CD4-positive, alpha-beta T cell (primary cell): Measurements from ENCODE around the gene ANKS3. TPM values are rescaled to one million over a fixed set of nuclear protein-coding genes. Genes with fewer than 3 reads are reported as not detected.

Experiments
- ATAC-seq: fragments of 200-7000 bp; cut with Tn5 transposase; one replicate; pipeline ENCODE4 v1.10.0; 2022; ENCODE audit warnings: mild to moderate bottlenecking; ENCODE audit not compliant: poor library complexity
- CTCF ChIA-PET: fragments of 350-600 bp; sonication (Branson Sonifier 250); formaldehyde crosslinking; loops from one replicate; lab custom pipeline; 2021; ENCODE audit warnings: antibody characterized with exemption, inconsistent platforms; lab: Charles Lee
- POLR2A ChIA-PET: fragments of 350-600 bp; sonication (Branson Sonifier 250); formaldehyde crosslinking; loops from one replicate; lab custom pipeline; 2021; ENCODE audit warnings: antibody characterized with exemption, inconsistent platforms; lab: Charles Lee
- DNase-seq, 14 experiments: peaks; one replicate each; pipeline ENCODE4 v3.0.0-alpha.2; 2013 to 2020; ENCODE audit warnings: mixed read lengths in 2 of 14
- H3K27ac ChIP-seq, 2 donors: one replicate each; pipeline versions ENCODE4 v1.5.1 to v1.7.0; 2013; ENCODE audit warnings: low read length in 2 of 2, low read depth in 1 of 2, mild to moderate bottlenecking in 1 of 2
- H3K27me3 ChIP-seq, 2 experiments: 1 replicate in 1 of 2; 2 replicates in 1 of 2; pipeline versions ENCODE4 v1.6.1 to v1.7.0; 2013; ENCODE audit warnings: low read length in 2 of 2, control low read depth in 1 of 2, mild to moderate bottlenecking in 1 of 2, moderate library complexity in 1 of 2; ENCODE audit not compliant: insufficient read depth in 2 of 2, control insufficient read depth in 1 of 2
- H3K36me3 ChIP-seq: one replicate; pipeline ENCODE4 v1.6.1; 2013; ENCODE audit warnings: low read length, control low read depth; ENCODE audit not compliant: insufficient read depth
- H3K4me1 ChIP-seq: one replicate; pipeline ENCODE4 v1.6.1; 2013; ENCODE audit warnings: low read length, control low read depth; ENCODE audit not compliant: insufficient read depth
- H3K4me3 ChIP-seq: one replicate; pipeline ENCODE4 v1.5.1; 2013; ENCODE audit warnings: mild to moderate bottlenecking, low read length, moderate library complexity
- H3K9me3 ChIP-seq, 2 experiments: 1 replicate in 1 of 2; 2 replicates in 1 of 2; pipeline versions ENCODE4 v1.6.1 to v1.7.0; 2013; ENCODE audit warnings: low read length in 2 of 2, mild to moderate bottlenecking in 2 of 2, control low read depth in 1 of 2, moderate library complexity in 1 of 2; ENCODE audit not compliant: control insufficient read depth in 1 of 2, insufficient read depth in 1 of 2
- H3K27ac Mint-ChIP-seq: one replicate; pipeline ENCODE4 v1.8.0; 2020; ENCODE audit warnings: mixed read lengths
- H3K27me3 Mint-ChIP-seq: one replicate; pipeline ENCODE4 v1.8.0; 2021; ENCODE audit warnings: mixed read lengths
- H3K36me3 Mint-ChIP-seq: one replicate; pipeline ENCODE4 v1.8.0; 2021; ENCODE audit warnings: low read depth, mixed read lengths
- H3K4me1 Mint-ChIP-seq: one replicate; pipeline ENCODE4 v1.8.0; 2021; ENCODE audit warnings: low read depth, mixed read lengths
- H3K4me3 Mint-ChIP-seq: one replicate; pipeline ENCODE4 v1.8.0; 2020; ENCODE audit warnings: mild to moderate bottlenecking, mixed read lengths
- H3K9me3 Mint-ChIP-seq: one replicate; pipeline ENCODE4 v1.8.0; 2020; ENCODE audit warnings: mixed read lengths
- intact Hi-C, 2 experiments: fragments of 100-400 bp; cut with DNase I in 1 of 2; cut with micrococcal nuclease in 1 of 2; formaldehyde crosslinking; loops; one replicate each; pipeline versions ENCODE4 v1.15.1 to v1.9.0; 2023 to 2025; cut with DNase I, micrococcal nuclease
- total RNA-seq, 174 experiments: library from RNA in 2 of 174; stranded (reverse) in 2 of 174; gene quantifications; one replicate each; pipeline ENCODE4 v1.2.3 and lab custom pipeline; 2021 to 2026
- TF ChIP-seq, protein P1 (sequence below): fragments of 200-600 bp; IDR thresholded peaks from one replicate; pipeline ENCODE4 v1.8.0; 2022; ENCODE audit warnings: antibody characterized with exemption, mild to moderate bottlenecking

The ANKS3 gene
- total RNA-seq, 2 experiments from 2014 or later: 13.5 TPM

DNA sequence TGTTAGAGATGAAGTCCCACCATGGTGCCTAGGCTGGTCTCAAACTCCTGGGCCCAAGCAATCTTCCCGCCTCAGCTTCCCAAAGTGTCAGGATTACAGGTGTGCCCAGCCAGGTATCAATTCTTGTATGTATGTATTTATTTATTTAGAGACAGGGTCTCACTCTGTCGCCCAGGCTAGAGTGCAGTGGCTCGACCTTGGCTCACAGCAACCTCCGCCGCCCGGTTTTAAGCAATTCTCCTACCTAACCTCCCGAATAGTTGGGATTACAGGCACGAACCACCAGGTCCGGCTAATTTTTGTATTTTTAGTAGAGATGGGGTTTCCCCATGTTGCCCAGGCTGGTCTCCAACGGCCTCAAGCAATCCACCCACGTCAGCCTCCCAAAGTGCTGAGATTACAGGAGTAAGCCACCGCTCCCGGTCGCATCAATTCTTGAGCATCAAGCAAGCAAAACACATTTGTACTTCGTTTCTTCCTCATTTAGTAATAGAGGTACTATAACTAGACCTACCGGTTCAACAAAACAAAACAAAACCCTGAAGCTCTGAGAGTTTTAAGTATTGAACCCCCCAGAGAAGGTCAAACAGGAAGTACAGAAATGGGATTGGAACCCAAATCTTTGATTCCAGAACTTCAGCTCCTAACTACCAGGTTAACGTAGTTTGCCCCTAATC, 33.9 kb upstream of the ANKS3 start:
- ChIA-PET POLR2A (interaction anchor here (0.8 to 3.5 kb wide), 13 partner anchors 9 to 514 kb away, joined by 3 to 61 read pairs (median 4); partner anchors contain the start of genes ANKS3, CDIP1, DNAAF8 and NUDT16L1), CTCF (interaction anchor here (1.9 kb wide), 1 partner anchor 35 kb away, joined by 5 read pairs; the partner anchor contains the start of gene ROGDI)
- H3K4me1 ChIP-seq: peaks cover 41% of the 10 kb centered on the region
- H3K4me3 ChIP-seq: peak overlapping the region; percentile 80
- ATAC-seq (no peak), DNase-seq (peak in 2 of 14 experiments; percentile 51 to 54)
- H3K9me3 Mint-ChIP-seq: no peaks in the 10 kb centered on the region
- H3K36me3 Mint-ChIP-seq: peaks cover 33% of the 10 kb centered on the region
- peak overlapping the region; percentile 96 for H3K4me3 Mint-ChIP-seq
- H3K9me3 ChIP-seq: no peaks in the 10 kb centered on the region
- peak overlapping the region; percentile 90 for H3K27ac Mint-ChIP-seq
- H3K27me3 ChIP-seq: no peaks in the 10 kb centered on the region
- TF ChIP-seq, protein P1, sequence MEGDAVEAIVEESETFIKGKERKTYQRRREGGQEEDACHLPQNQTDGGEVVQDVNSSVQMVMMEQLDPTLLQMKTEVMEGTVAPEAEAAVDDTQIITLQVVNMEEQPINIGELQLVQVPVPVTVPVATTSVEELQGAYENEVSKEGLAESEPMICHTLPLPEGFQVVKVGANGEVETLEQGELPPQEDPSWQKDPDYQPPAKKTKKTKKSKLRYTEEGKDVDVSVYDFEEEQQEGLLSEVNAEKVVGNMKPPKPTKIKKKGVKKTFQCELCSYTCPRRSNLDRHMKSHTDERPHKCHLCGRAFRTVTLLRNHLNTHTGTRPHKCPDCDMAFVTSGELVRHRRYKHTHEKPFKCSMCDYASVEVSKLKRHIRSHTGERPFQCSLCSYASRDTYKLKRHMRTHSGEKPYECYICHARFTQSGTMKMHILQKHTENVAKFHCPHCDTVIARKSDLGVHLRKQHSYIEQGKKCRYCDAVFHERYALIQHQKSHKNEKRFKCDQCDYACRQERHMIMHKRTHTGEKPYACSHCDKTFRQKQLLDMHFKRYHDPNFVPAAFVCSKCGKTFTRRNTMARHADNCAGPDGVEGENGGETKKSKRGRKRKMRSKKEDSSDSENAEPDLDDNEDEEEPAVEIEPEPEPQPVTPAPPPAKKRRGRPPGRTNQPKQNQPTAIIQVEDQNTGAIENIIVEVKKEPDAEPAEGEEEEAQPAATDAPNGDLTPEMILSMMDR: no peak
- H3K27ac ChIP-seq: peak overlapping the region in 1 of 2 donors; percentile 52
- no peaks in the 10 kb centered on the region for H3K27me3 Mint-ChIP-seq
- peaks cover 12% of the 10 kb centered on the region for H3K36me3 ChIP-seq
- peaks cover 32% of the 10 kb centered on the region for H3K4me1 Mint-ChIP-seq
- intact Hi-C loops: loop anchor here (1.0 to 5.0 kb wide), 8 partner anchors 33 to 497 kb away; partner anchors contain the start of genes ANKS3 (in 2 of the 2), DNAAF8 (in 2 of the 2), ROGDI (in 2 of the 2) and EEF2KMT (in 1 of the 2)

DNA sequence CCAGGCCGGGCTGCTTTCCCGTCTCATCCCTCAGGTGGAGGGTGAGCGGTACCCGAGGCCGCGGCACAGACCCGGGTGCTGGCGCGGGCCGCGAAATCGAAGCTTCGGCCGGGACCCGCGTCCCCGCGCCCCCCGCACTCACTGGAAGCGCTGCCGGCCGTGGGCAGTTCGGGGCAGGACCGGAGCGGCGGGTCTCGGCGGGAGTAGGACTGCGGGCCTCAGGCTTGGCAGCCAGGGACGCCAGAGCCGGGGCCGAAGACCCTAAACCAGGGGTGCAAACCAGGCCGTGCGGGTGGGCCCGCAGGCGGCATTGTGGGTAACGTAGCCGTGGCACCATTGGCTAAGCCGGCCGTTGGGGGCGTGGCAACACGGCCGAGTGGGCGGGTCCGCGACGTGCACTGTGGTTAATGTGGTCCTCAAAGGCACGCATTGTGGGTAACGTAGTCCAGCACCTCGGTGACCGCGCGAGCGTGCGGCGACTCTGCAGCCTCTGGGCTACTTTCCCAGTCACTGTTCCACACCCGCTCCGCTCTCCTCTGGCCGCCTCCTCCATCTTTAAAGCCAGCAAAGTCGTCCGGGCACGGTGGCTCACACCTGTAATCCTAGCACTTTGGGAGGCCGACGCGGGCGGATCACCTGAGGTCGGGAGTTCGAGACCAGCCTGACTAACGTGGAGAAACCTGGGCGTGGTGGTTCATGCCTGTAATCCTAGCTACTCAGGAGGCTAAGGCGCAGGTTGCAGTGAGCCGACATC, 33.0 kb upstream of the ANKS3 start, which contains the start of gene ZNF500:
ZNF500 (minus strand) TSS at position 288 of the 754 bp plus-strand sequence. CDS start 1,184 bp downstream, outside the sequence.
- Histone ChIP-seq H3K4me3 (peak within 1 kb of the TSS; percentile 80), H3K36me3 (peaks cover 21% of the 10 kb centered on the region), H3K9me3 (no peaks in the 10 kb centered on the region), H3K27ac (peak within 1 kb of the TSS; percentile 52 to 69), H3K27me3 (no peaks in the 10 kb centered on the region), H3K4me1 (peaks cover 41% of the 10 kb centered on the region)
- Mint-ChIP-seq H3K27ac (peak within 1 kb of the TSS; percentile 90), H3K36me3 (peaks cover 43% of the 10 kb centered on the region), H3K4me1 (peaks cover 32% of the 10 kb centered on the region), H3K4me3 (peak within 1 kb of the TSS; percentile 96), H3K9me3 (no peaks in the 10 kb centered on the region), H3K27me3 (no peaks in the 10 kb centered on the region)
- intact Hi-C loops: loop anchor here (1.0 to 5.0 kb wide), 5 partner anchors 32 to 496 kb away; partner anchors contain the start of genes ANKS3 (in 2 of the 2), DNAAF8 (in 2 of the 2), EEF2KMT (in 1 of the 2) and MGRN1 (in 1 of the 2)
- TF ChIP-seq, protein P1: no peak
- POLR2A ChIA-PET: interaction anchor here (0.6 to 3.5 kb wide), 7 partner anchors 29 to 352 kb away, joined by 3 to 61 read pairs (median 6); partner anchors contain the start of genes ANKS3, DNAAF8 and ROGDI
- peak; percentile 90 to 99 (median 96) for DNase-seq
- ATAC-seq: peak; percentile 90
- CTCF ChIA-PET: no interaction called here
